HepG2 (cell line): ENCODE data around the gene ZNF683. TPM values are rescaled to one million over a fixed set of nuclear protein-coding genes. Genes with fewer than 3 reads are reported as not detected.

Experiments
- AGO2 ChIP-seq: fragments of 200-400 bp; formaldehyde crosslinking; optimal IDR thresholded peaks from 2 replicates; pipeline ENCODE3; 2017; ENCODE audit warnings: mild to moderate bottlenecking, low read depth, low read length, moderate library complexity
- HINFP ChIP-seq: sonication (generic); formaldehyde crosslinking; IDR thresholded peaks from 2 replicates; pipeline ENCODE4 v1.4.0; 2020; ENCODE audit warnings: low read depth, mild to moderate bottlenecking, missing genetic modification reagents
- HMGA1 ChIP-seq: sonication (generic); formaldehyde crosslinking; conservative IDR thresholded peaks from 2 replicates; pipeline ENCODE4 v1.4.0; 2020; ENCODE audit warnings: missing genetic modification reagents
- KDM6A ChIP-seq: IDR thresholded peaks from 2 replicates; pipeline ENCODE4 v1.6.1; 2016; ENCODE audit warnings: low read depth
- MATR3 ChIP-seq: sonication (generic); formaldehyde crosslinking; IDR thresholded peaks from 2 replicates; pipeline ENCODE4 v1.4.0; 2020; ENCODE audit warnings: missing genetic modification reagents
- NFKBIZ ChIP-seq: IDR thresholded peaks from 2 replicates; pipeline ENCODE4 v1.6.1; 2018; ENCODE audit warnings: missing genetic modification reagents, missing compliant biosample characterization
- NONO ChIP-seq, 2 experiments: fragments of 450-650 bp in 1 of 2; sonication (generic) in 1 of 2; formaldehyde crosslinking in 1 of 2; IDR thresholded peaks in 1 of 2; conservative IDR thresholded peaks in 1 of 2; 2 replicates each; pipeline versions ENCODE4 v1.6.1 to v1.8.0; 2017 to 2022; ENCODE audit warnings: mild to moderate bottlenecking in 1 of 2, missing genetic modification reagents in 1 of 2, moderate library complexity in 1 of 2
- PLRG1 ChIP-seq: fragments of 450-650 bp; conservative IDR thresholded peaks from 2 replicates; pipeline ENCODE4 v1.6.1; 2016
- RARA ChIP-seq: IDR thresholded peaks from 2 replicates; pipeline ENCODE4 v1.6.1; 2016; ENCODE audit warnings: missing genetic modification reagents, missing compliant biosample characterization
- SPEN ChIP-seq: sonication (generic); formaldehyde crosslinking; IDR thresholded peaks from 2 replicates; pipeline ENCODE4 v1.5.1; 2020; ENCODE audit warnings: low read depth, mild to moderate bottlenecking, missing genetic modification reagents
- SRF ChIP-seq: IDR thresholded peaks from 2 replicates; pipeline ENCODE4 v1.6.1; 2011; ENCODE audit warnings: mild to moderate bottlenecking, low read depth, low read length, moderate library complexity
- THAP8 ChIP-seq: sonication (generic); formaldehyde crosslinking; IDR thresholded peaks from 2 replicates; pipeline ENCODE4 v1.5.1; 2020; ENCODE audit warnings: missing genetic modification reagents, mild to moderate bottlenecking, borderline replicate concordance
- TRIM22 ChIP-seq: fragments of 450-650 bp; IDR thresholded peaks from 2 replicates; pipeline ENCODE4 v1.6.1; 2017
- ZGPAT ChIP-seq: IDR thresholded peaks from 2 replicates; pipeline ENCODE4 v1.6.1; 2016; ENCODE audit warnings: mild to moderate bottlenecking
- ZNF530 ChIP-seq: sonication (generic); formaldehyde crosslinking; IDR thresholded peaks from 2 replicates; pipeline ENCODE4 v1.5.0; 2020; ENCODE audit warnings: low read depth, mild to moderate bottlenecking, missing genetic modification reagents
- ZNF597 ChIP-seq: sonication (generic); formaldehyde crosslinking; IDR thresholded peaks from 2 replicates; pipeline ENCODE4 v1.5.0; 2020; ENCODE audit warnings: missing genetic modification reagents
- ZNF652 ChIP-seq: IDR thresholded peaks from 2 replicates; pipeline ENCODE4 v1.6.1; 2016; ENCODE audit warnings: low read depth, borderline replicate concordance
- ZNF780A ChIP-seq: sonication (generic); formaldehyde crosslinking; IDR thresholded peaks from 2 replicates; pipeline ENCODE4 v1.8.0; 2022; ENCODE audit warnings: mild to moderate bottlenecking, missing genetic modification reagents, moderate library complexity
- ZNF839 ChIP-seq: sonication (generic); formaldehyde crosslinking; IDR thresholded peaks from 2 replicates; pipeline ENCODE4 v1.4.0; 2020; ENCODE audit warnings: missing genetic modification reagents, mild to moderate bottlenecking, borderline replicate concordance
- polyA plus RNA-seq, 8 experiments: library from polyadenylated mRNA; depleted of rRNA in 3 of 8; stranded (reverse) in 7 of 8; unstranded in 1 of 8; fragments of >200 nt; fragmentation: Illumina TruSeq in 4 of 8; extraction: Trizol in 4 of 8; gene quantifications; 2 replicates each; pipeline versions ENCODE4 v1.2.1 to v1.2.3, GENCODE V29; 2011 to 2016; ENCODE audit warnings: low read depth in 4 of 8, missing spikeins in 1 of 8, mixed read lengths in 1 of 8; ENCODE audit not compliant: insufficient read depth in 1 of 8
- total RNA-seq, 5 experiments: library from RNA; depleted of rRNA; stranded (reverse); fragments of >200 nt; fragmentation: Illumina TruSeq; extraction: Trizol; gene quantifications; 2 replicates each; pipeline ENCODE4 v1.2.3, GENCODE V29; 2016; ENCODE audit warnings: low read depth in 1 of 5

Gene ZNF683
- total and polyA plus RNA-seq, 2 of the 13 experiments (the other 11 are each of a cell fraction or from before 2014, with no cell fraction given): not detected

GRCh38 chr1:26358411-26359384, 13.9 kb downstream of the ZNF683 start (continued):
- no peak for TF ChIP-seq HINFP (CRISPR knock-in tag)
- no peak for TF ChIP-seq NONO (IDR thresholded peaks at IDR 0.05)
- TF ChIP-seq NONO (CRISPR knock-in tag; conservative IDR thresholded peaks at IDR 0.05): peak; percentile 25; the same call in 1 of the 2 replicates
- no peak for TF ChIP-seq MATR3 (CRISPR knock-in tag)
- no peak for TF ChIP-seq TRIM22
- TF ChIP-seq AGO2: no peak
- TF ChIP-seq SPEN (CRISPR knock-in tag): no peak
- 0 out of 2 replicates have a peak, but pooled peaks have one; percentile 20 for TF ChIP-seq KDM6A (CRISPR knock-in tag)
- peak; percentile 72; the same call in 1 of the 2 replicates for TF ChIP-seq SRF
- 0 out of 2 replicates have a peak, but pooled peaks have one; percentile 23 for TF ChIP-seq ZGPAT (CRISPR knock-in tag)
- TF ChIP-seq ZNF597: no peak
- peak; percentile 25; the same call in 1 of the 2 replicates for TF ChIP-seq RARA
- TF ChIP-seq ZNF839: 0 out of 2 replicates have a peak, but pooled peaks have one; percentile 72
- no peak for TF ChIP-seq ZNF652
- 0 out of 2 replicates have a peak, but pooled peaks have one; percentile 24 for TF ChIP-seq NFKBIZ (CRISPR knock-in tag)
- TF ChIP-seq ZNF780A: 0 out of 2 replicates have a peak, but pooled peaks have one; percentile 60
- no peak for TF ChIP-seq ZNF530
- TF ChIP-seq THAP8 (CRISPR knock-in tag): no peak
- TF ChIP-seq PLRG1: no peak
- TF ChIP-seq HMGA1 (CRISPR knock-in tag): no peak
